Activated T-cell treated with anti-CD3 and anti-CD28 coated beads, Interleukin-2, amount 50 U/mL, for 24 hours (primary cell): Measurements from ENCODE around the gene TNFSF4.
"Not testable (repeated sequence)": the region's sequence is repeated elsewhere in the genome, so short reads cannot be mapped to it uniquely, and the experiment has no call there.

Source experiments
- DNase-seq: peaks from one replicate; pipeline ENCODE4 v3.0.0-alpha.2; 2020
- H3K27ac Mint-ChIP-seq: 2 replicates; pipeline ENCODE4 v1.8.0; 2020; ENCODE audit warnings: mild to moderate bottlenecking, mixed read lengths
- H3K27me3 Mint-ChIP-seq: 2 replicates; pipeline ENCODE4 v1.8.0; 2020; ENCODE audit warnings: mixed read lengths
- H3K36me3 Mint-ChIP-seq: 2 replicates; pipeline ENCODE4 v1.8.0; 2020; ENCODE audit warnings: low read depth, mixed read lengths
- H3K4me1 Mint-ChIP-seq: 2 replicates; pipeline ENCODE4 v1.8.0; 2020; ENCODE audit warnings: low read depth, mixed read lengths
- H3K4me3 Mint-ChIP-seq: 2 replicates; pipeline ENCODE4 v1.8.0; 2020; ENCODE audit warnings: mild to moderate bottlenecking, moderate library complexity, mixed read lengths
- H3K9me3 Mint-ChIP-seq: 2 replicates; pipeline ENCODE4 v1.8.0; 2020; ENCODE audit warnings: mixed read lengths

Gene TNFSF4

DNA sequence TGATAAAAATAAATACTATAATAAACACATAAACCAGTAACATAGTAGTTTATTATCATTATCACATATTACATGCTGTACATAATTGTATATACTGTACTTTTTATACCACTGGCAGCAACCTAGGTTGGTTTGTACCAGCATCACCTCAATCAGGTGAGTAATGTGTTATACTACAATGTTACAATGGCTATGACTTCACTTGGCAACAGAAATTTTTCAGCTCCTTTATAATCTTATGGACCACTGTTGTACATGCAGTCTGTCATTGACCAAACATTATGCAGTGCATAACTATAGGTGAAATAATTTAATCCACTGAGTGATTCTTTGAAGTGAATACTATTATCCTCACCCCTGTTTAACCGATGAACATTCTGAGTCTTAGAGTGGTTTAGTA, 44.5 kb downstream of the TNFSF4 start:
- no peak for DNase-seq
- H3K4me1 Mint-ChIP-seq: peaks cover 5% of the 10 kb centered on the region
- no peaks in the 10 kb centered on the region for H3K9me3 Mint-ChIP-seq
- H3K36me3 Mint-ChIP-seq: no peaks in the 10 kb centered on the region
- H3K4me3 Mint-ChIP-seq: no peak overlapping the region
- H3K27ac Mint-ChIP-seq: no peak overlapping the region
- no peaks in the 10 kb centered on the region for H3K27me3 Mint-ChIP-seq

GRCh38 chr1:173161510-173162221, 45.5 kb downstream of the TNFSF4 start:
- no peak overlapping the region for H3K4me3 Mint-ChIP-seq

GRCh38 chr1:173153964-173154363, 53.2 kb downstream of the TNFSF4 start:
- peaks cover 25% of the 10 kb centered on the region for H3K4me1 Mint-ChIP-seq
- H3K27ac Mint-ChIP-seq, DNase-seq, H3K36me3 Mint-ChIP-seq, H3K27me3 Mint-ChIP-seq, H3K4me3 Mint-ChIP-seq, H3K9me3 Mint-ChIP-seq: not testable (repeated sequence)

More at GRCh38 chr1:173161510-173162221, 45.5 kb downstream of the TNFSF4 start:
- no peaks in the 10 kb centered on the region for H3K27me3 Mint-ChIP-seq
- no peaks in the 10 kb centered on the region for H3K36me3 Mint-ChIP-seq
- DNase-seq: no peak
- H3K9me3 Mint-ChIP-seq: no peaks in the 10 kb centered on the region
- peaks cover 5% of the 10 kb centered on the region for H3K4me1 Mint-ChIP-seq
- H3K27ac Mint-ChIP-seq: no peak overlapping the region

GRCh38 chr1:173153503-173153902, 53.6 kb downstream of the TNFSF4 start:
- Mint-ChIP-seq H3K27me3 (peaks cover 5% of the 10 kb centered on the region), H3K4me3 (no peak overlapping the region), H3K27ac (no peak overlapping the region), H3K4me1 (peaks cover 25% of the 10 kb centered on the region), H3K36me3 (no peaks in the 10 kb centered on the region), H3K9me3 (peaks cover 6% of the 10 kb centered on the region)
- no peak for DNase-seq

DNA sequence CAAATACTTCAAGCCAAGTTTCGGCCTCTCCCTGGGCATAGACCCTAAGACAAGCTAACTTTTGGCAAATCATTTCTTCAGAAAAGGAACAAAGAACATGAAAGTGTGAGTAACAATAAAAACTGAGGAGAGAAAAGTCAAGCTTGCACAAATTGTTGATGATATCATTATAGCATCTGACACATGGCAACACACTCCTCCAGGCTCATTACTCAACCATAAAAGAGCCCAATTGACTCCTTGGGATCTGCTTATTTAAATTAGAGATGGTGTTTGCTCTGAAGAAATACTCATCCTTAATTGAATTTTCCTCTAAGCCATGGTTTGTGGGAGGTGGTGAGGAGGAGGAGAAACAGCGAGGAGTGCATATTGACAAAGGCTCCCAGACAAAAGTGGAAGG, 54.5 kb downstream of the TNFSF4 start:
- H3K27me3 Mint-ChIP-seq: peaks cover 10% of the 10 kb centered on the region
- H3K27ac Mint-ChIP-seq: no peak overlapping the region
- H3K36me3 Mint-ChIP-seq: no peaks in the 10 kb centered on the region
- H3K9me3 Mint-ChIP-seq: peaks cover 7% of the 10 kb centered on the region
- DNase-seq: no peak
- H3K4me3 Mint-ChIP-seq: no peak overlapping the region
- H3K4me1 Mint-ChIP-seq: peaks cover 25% of the 10 kb centered on the region

DNA sequence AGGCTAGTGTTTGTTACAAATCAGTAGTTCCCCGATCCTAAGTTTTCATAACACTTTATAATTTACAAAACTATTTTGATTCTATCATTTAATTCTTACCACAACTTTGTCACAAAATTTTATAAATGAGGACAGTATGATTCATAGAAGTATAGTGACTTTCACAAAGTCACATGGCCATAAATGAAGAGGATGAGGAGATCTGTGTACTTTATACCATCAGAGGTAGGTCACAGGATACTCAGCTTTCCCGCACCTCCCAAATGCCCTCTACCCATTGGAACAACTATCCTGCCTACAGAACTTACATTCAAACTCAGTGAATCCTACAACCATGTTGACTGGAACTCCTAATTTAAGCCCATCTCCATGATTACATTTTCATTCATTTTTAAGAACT, 56.3 kb downstream of the TNFSF4 start:
- peaks cover 25% of the 10 kb centered on the region for H3K4me1 Mint-ChIP-seq
- no peaks in the 10 kb centered on the region for H3K36me3 Mint-ChIP-seq
- H3K9me3 Mint-ChIP-seq: peaks cover 24% of the 10 kb centered on the region
- no peak overlapping the region for H3K4me3 Mint-ChIP-seq
- H3K27ac Mint-ChIP-seq: peak overlapping the region; percentile 75
- DNase-seq: no peak
- H3K27me3 Mint-ChIP-seq: peaks cover 20% of the 10 kb centered on the region

- no peaks in the 10 kb centered on the region for H3K36me3 Mint-ChIP-seq
- peaks cover 33% of the 10 kb centered on the region for H3K9me3 Mint-ChIP-seq
- H3K27ac Mint-ChIP-seq: no peak overlapping the region
Observed at GRCh38 chr1:173149887-173150286, 57.2 kb downstream of the TNFSF4 start.

DNA sequence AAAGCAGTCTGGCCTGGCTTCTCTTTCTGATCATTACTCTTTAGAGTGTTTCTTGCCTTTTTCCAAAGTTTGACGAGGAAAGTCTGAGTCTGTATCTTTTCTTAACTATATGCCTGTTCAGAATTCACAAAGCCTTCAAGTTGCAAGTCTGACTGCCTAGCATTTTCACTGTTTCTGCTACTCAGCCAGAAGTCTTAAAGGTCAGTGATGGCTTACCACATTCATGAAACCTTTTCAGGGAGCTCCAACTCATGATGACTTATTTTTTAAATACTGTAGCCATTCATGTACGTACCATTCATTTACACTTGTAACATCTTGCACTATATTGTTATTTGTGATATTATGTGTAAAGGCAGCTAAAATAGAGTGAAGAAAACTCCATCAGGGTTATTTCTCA, 58.2 kb downstream of the TNFSF4 start:
- Mint-ChIP-seq H3K27ac (no peak overlapping the region), H3K36me3 (no peaks in the 10 kb centered on the region), H3K27me3 (peaks cover 20% of the 10 kb centered on the region)

More at GRCh38 chr1:173149887-173150286, 57.2 kb downstream of the TNFSF4 start:
- no peak for DNase-seq
- peaks cover 25% of the 10 kb centered on the region for H3K4me1 Mint-ChIP-seq
- H3K4me3 Mint-ChIP-seq: no peak overlapping the region
- peaks cover 20% of the 10 kb centered on the region for H3K27me3 Mint-ChIP-seq

GRCh38 chr1:173148545-173148944, 58.6 kb downstream of the TNFSF4 start:
- no peak for DNase-seq
- H3K4me3 Mint-ChIP-seq: no peak overlapping the region
- peaks cover 42% of the 10 kb centered on the region for H3K9me3 Mint-ChIP-seq
- H3K4me1 Mint-ChIP-seq: peaks cover 19% of the 10 kb centered on the region
- no peak overlapping the region for H3K27ac Mint-ChIP-seq
- H3K27me3 Mint-ChIP-seq: peaks cover 20% of the 10 kb centered on the region
- H3K36me3 Mint-ChIP-seq: no peaks in the 10 kb centered on the region

More for the DNA sequence above, 58.2 kb downstream of the TNFSF4 start:
- peaks cover 24% of the 10 kb centered on the region for H3K4me1 Mint-ChIP-seq
- H3K9me3 Mint-ChIP-seq: peaks cover 42% of the 10 kb centered on the region
- no peak for DNase-seq
- no peak overlapping the region for H3K4me3 Mint-ChIP-seq

DNA sequence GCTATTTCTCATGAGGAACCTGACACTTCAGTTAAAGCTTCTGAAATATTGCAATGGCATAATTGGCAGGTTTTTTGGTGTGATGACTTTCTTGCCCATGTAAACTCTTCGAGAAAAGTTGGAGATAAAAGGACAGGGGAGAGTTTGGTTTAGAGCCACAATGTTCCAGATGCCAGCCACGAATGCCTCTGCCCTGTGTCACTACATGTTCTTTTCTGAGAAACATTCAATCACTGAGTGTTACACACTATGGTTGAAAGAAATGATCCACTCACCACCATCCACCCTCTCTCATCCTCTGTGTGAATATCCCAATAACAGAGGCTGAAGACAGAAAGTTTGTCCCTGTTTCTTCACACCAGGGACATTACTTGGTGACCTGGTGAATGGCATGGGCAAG, 66.4 kb downstream of the TNFSF4 start:
- no peak for DNase-seq
- H3K27ac Mint-ChIP-seq: no peak overlapping the region
- peaks cover 25% of the 10 kb centered on the region for H3K9me3 Mint-ChIP-seq
- H3K27me3 Mint-ChIP-seq: no peaks in the 10 kb centered on the region
- no peak overlapping the region for H3K4me3 Mint-ChIP-seq
- no peaks in the 10 kb centered on the region for H3K4me1 Mint-ChIP-seq
- no peaks in the 10 kb centered on the region for H3K36me3 Mint-ChIP-seq

- Mint-ChIP-seq H3K27me3 (no peaks in the 10 kb centered on the region), H3K9me3 (peaks cover 14% of the 10 kb centered on the region), H3K27ac (no peak overlapping the region), H3K4me1 (no peaks in the 10 kb centered on the region), H3K4me3 (no peak overlapping the region), H3K36me3 (no peaks in the 10 kb centered on the region)
- DNase-seq: no peak
Observed at GRCh38 chr1:173139706-173140105, 67.4 kb downstream of the TNFSF4 start.

DNA sequence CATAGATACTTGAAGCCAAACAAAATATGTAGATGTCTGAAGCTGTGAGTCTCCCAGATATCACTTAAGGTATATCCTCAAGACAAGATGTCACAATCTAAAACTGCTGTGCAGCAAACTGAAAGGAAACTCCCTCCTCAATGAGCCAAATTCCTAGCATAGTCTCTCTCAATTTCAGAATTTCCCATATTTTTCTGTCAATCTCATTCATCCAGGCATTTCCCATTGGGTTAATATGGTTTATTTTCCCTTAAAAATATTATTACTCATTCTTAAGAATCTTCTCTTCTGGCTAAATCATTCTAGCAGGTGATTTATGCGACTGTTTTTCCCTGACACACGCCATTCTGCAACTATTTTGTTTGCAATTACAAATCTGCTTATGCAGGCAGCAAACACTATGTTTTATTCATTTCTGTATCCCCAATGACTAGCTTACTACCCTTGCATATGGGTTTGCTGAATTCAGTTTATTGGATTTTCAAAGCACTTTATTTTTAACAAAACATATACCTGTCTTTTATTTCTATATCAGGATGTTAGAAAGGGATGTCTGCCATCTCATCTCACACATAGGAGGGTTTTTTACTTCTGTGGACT, 69.9 kb downstream of the TNFSF4 start:
- Mint-ChIP-seq H3K9me3 (no peaks in the 10 kb centered on the region), H3K27ac (no peak overlapping the region), H3K4me1 (no peaks in the 10 kb centered on the region), H3K4me3 (no peak overlapping the region), H3K27me3 (no peaks in the 10 kb centered on the region), H3K36me3 (no peaks in the 10 kb centered on the region)
- no peak for DNase-seq

GRCh38 chr1:173134800-173135199, 72.3 kb downstream of the TNFSF4 start:
- DNase-seq: no peak
- no peaks in the 10 kb centered on the region for H3K4me1 Mint-ChIP-seq
- H3K36me3 Mint-ChIP-seq: no peaks in the 10 kb centered on the region
- peaks cover 4% of the 10 kb centered on the region for H3K9me3 Mint-ChIP-seq
- H3K27me3 Mint-ChIP-seq: no peaks in the 10 kb centered on the region
- no peak overlapping the region for H3K4me3 Mint-ChIP-seq
- no peak overlapping the region for H3K27ac Mint-ChIP-seq

DNA sequence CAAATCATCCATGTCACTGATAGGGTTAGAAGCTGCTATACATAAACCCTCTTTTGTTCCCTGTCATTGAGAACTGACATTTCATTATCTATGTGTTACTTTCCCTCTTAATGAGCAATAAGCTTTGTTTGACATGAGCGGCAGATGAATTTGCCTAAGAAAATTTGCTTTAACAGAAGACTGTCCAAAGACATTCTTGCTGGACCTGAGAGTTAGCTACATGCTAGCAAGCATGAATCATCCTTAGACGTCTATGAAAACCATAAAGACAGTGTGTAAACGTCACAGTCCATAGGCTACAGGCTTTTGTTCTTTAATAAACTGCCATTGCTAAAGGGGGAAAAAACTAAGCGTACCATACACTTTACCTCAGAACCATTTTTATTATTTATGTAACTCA, 73.1 kb downstream of the TNFSF4 start:
- Mint-ChIP-seq H3K4me1 (no peaks in the 10 kb centered on the region), H3K27ac (no peak overlapping the region)

More for the DNA sequence above, 73.1 kb downstream of the TNFSF4 start:
- Mint-ChIP-seq H3K4me3 (no peak overlapping the region), H3K27me3 (no peaks in the 10 kb centered on the region), H3K9me3 (peaks cover 4% of the 10 kb centered on the region), H3K36me3 (no peaks in the 10 kb centered on the region)
- DNase-seq: no peak
